ENCODE results near the gene PHF12.

The PHF12 gene

GRCh38 chr17:28901866-28902818 lies 49.2 kb downstream of the PHF12 start:
- POLR2A ChIA-PET: interaction anchor here (0.9 to 3.4 kb wide), 6 partner anchors 10 to 186 kb away, joined by 3 to 10 read pairs (median 5); partner anchors contain the start of gene RPL23A
- no peak for TF ChIP-seq BHLHE40 (IDR thresholded peaks at IDR 0.05; ENCODE audit: borderline replicate concordance)
- no peak for TF ChIP-seq ZNF384 (IDR thresholded peaks at IDR 0.05)
- TF ChIP-seq L3MBTL2 (conservative IDR thresholded peaks at IDR 0.05): peak; percentile 59
- TF ChIP-seq HDGF (IDR thresholded peaks at IDR 0.05; ENCODE audit: borderline replicate concordance): no peak
- TF ChIP-seq NFRKB (IDR thresholded peaks at IDR 0.05): no peak

GRCh38 chr17:28900986-28901726 lies 50.2 kb downstream of the PHF12 start:
- DNase-seq (ENCODE audit: extremely low spot score): no peak
- ChIA-PET CTCF (interaction anchor here (0.9 to 1.7 kb wide), 3 partner anchors 37 to 174 kb away, joined by 5 to 6 read pairs (median 6); partner anchors contain the start of gene TLCD1), POLR2A (interaction anchor here (1.4 to 3.4 kb wide), 6 partner anchors 9 to 185 kb away, joined by 3 to 10 read pairs (median 5); partner anchors contain the start of genes FAM222B and RPL23A)
- no peak for TF ChIP-seq L3MBTL2 (conservative IDR thresholded peaks at IDR 0.05)
- TF ChIP-seq ZNF384 (IDR thresholded peaks at IDR 0.05): no peak
- no peak for TF ChIP-seq SUZ12 (IDR thresholded peaks at IDR 0.05)
- no peak for TF ChIP-seq SP1 (IDR thresholded peaks at IDR 0.05)
- no peak for TF ChIP-seq ARNT (IDR thresholded peaks at IDR 0.05)
- no peak for TF ChIP-seq HDGF (IDR thresholded peaks at IDR 0.05; ENCODE audit: borderline replicate concordance)
- no peak for TF ChIP-seq ELF4 (IDR thresholded peaks at IDR 0.05)
- TF ChIP-seq FOXM1 (IDR thresholded peaks at IDR 0.05; ENCODE audit: borderline replicate concordance): no peak

More at GRCh38 chr17:28901866-28902818, 49.2 kb downstream of the PHF12 start:
- peak; percentile 35 for DNase-seq (ENCODE audit: extremely low spot score)
- CTCF ChIA-PET: interaction anchor here (0.6 to 1.7 kb wide), 9 partner anchors 8 to 177 kb away, joined by 3 to 9 read pairs (median 5); partner anchors contain the start of gene TLCD1

- POLR2A ChIA-PET: interaction anchor here (0.7 to 3.7 kb wide), 8 partner anchors 12 to 171 kb away, joined by 3 to 35 read pairs (median 8); partner anchors contain the start of genes FAM222B, NEK8 and PHF12
- TF ChIP-seq FOXM1 (IDR thresholded peaks at IDR 0.05; ENCODE audit: borderline replicate concordance) (no peak), HDGF (IDR thresholded peaks at IDR 0.05; ENCODE audit: borderline replicate concordance) (no peak), SP1 (IDR thresholded peaks at IDR 0.05) (no peak), FOXA1 (IDR thresholded peaks at IDR 0.05) (no peak), BHLHE40 (IDR thresholded peaks at IDR 0.05; ENCODE audit: borderline replicate concordance) (no peak), PKNOX1 (IDR thresholded peaks at IDR 0.05) (no peak), SUZ12 (IDR thresholded peaks at IDR 0.05) (no peak), FOXK2 (IDR thresholded peaks at IDR 0.05) (no peak), ELF4 (IDR thresholded peaks at IDR 0.05) (no peak), NFRKB (IDR thresholded peaks at IDR 0.05) (no peak), CTBP1 (IDR thresholded peaks at IDR 0.05; ENCODE audit: borderline replicate concordance) (no peak), TARDBP (IDR thresholded peaks at IDR 0.05) (no peak), ZNF384 (IDR thresholded peaks at IDR 0.05) (no peak), LEF1 (IDR thresholded peaks at IDR 0.05; ENCODE audit: borderline replicate concordance) (no peak), L3MBTL2 (conservative IDR thresholded peaks at IDR 0.05) (no peak), ARNT (IDR thresholded peaks at IDR 0.05) (no peak)
- CTCF ChIA-PET: interaction anchor here (0.7 to 4.7 kb wide), 3 partner anchors 135 to 175 kb away, joined by 3 to 17 read pairs (median 3); partner anchors contain the start of gene TLCD1
- DNase-seq (ENCODE audit: extremely low spot score): no peak
Measured at GRCh38 chr17:28899212-28899815, 52.0 kb downstream of the PHF12 start.

- ChIA-PET POLR2A (interaction anchor here (0.7 to 3.7 kb wide), 12 partner anchors 12 to 1043 kb away, joined by 3 to 35 read pairs (median 4); partner anchors contain the start of genes FAM222B, NEK8, PHF12 and RPL23A), CTCF (interaction anchor here (0.7 to 4.7 kb wide), 5 partner anchors 10 to 252 kb away, joined by 3 to 17 read pairs (median 4); partner anchors contain the start of gene TLCD1)
- no peak for TF ChIP-seq ELF4 (IDR thresholded peaks at IDR 0.05)
- TF ChIP-seq TARDBP (IDR thresholded peaks at IDR 0.05): no peak
- no peak for TF ChIP-seq SP1 (IDR thresholded peaks at IDR 0.05)
- no peak for TF ChIP-seq ARNT (IDR thresholded peaks at IDR 0.05)
- TF ChIP-seq HDGF (IDR thresholded peaks at IDR 0.05; ENCODE audit: borderline replicate concordance): no peak
- TF ChIP-seq L3MBTL2 (conservative IDR thresholded peaks at IDR 0.05): no peak
- no peak for TF ChIP-seq BHLHE40 (IDR thresholded peaks at IDR 0.05; ENCODE audit: borderline replicate concordance)
- TF ChIP-seq ZNF384 (IDR thresholded peaks at IDR 0.05): no peak
- no peak for DNase-seq (ENCODE audit: extremely low spot score)
Measured at GRCh38 chr17:28898527-28898955, 52.8 kb downstream of the PHF12 start.

GRCh38 chr17:28897769-28898526 lies 53.4 kb downstream of the PHF12 start:
- TF ChIP-seq SP1 (IDR thresholded peaks at IDR 0.05): no peak
- TF ChIP-seq ZNF384 (IDR thresholded peaks at IDR 0.05): no peak
- TF ChIP-seq LEF1 (IDR thresholded peaks at IDR 0.05; ENCODE audit: borderline replicate concordance): no peak
- TF ChIP-seq ARNT (IDR thresholded peaks at IDR 0.05): no peak
- no peak for TF ChIP-seq L3MBTL2 (conservative IDR thresholded peaks at IDR 0.05)
- TF ChIP-seq BHLHE40 (IDR thresholded peaks at IDR 0.05; ENCODE audit: borderline replicate concordance): no peak
- no peak for TF ChIP-seq FOXA1 (IDR thresholded peaks at IDR 0.05)
- TF ChIP-seq FOXK2 (IDR thresholded peaks at IDR 0.05): no peak
- no peak for TF ChIP-seq HDGF (IDR thresholded peaks at IDR 0.05; ENCODE audit: borderline replicate concordance)
- TF ChIP-seq CTBP1 (IDR thresholded peaks at IDR 0.05; ENCODE audit: borderline replicate concordance): no peak
- TF ChIP-seq FOXM1 (IDR thresholded peaks at IDR 0.05; ENCODE audit: borderline replicate concordance): no peak
- TF ChIP-seq SUZ12 (IDR thresholded peaks at IDR 0.05): no peak
- no peak for TF ChIP-seq NFRKB (IDR thresholded peaks at IDR 0.05)
- TF ChIP-seq ELF4 (IDR thresholded peaks at IDR 0.05): no peak
- no peak for TF ChIP-seq PKNOX1 (IDR thresholded peaks at IDR 0.05)
- no peak for TF ChIP-seq TARDBP (IDR thresholded peaks at IDR 0.05)
- ChIA-PET CTCF (interaction anchor here (0.8 to 4.7 kb wide), 5 partner anchors 10 to 251 kb away, joined by 3 to 17 read pairs (median 4); partner anchors contain the start of gene TLCD1), POLR2A (interaction anchor here (0.7 to 3.7 kb wide), 11 partner anchors 13 to 1044 kb away, joined by 3 to 35 read pairs (median 4); partner anchors contain the start of genes FAM222B, NEK8, PHF12 and RPL23A)

More at GRCh38 chr17:28897769-28898526, 53.4 kb downstream of the PHF12 start:
- DNase-seq (ENCODE audit: extremely low spot score): no peak
